Measurements from ENCODE around the gene ZNF709. TPM values are rescaled to one million over a fixed set of nuclear protein-coding genes. Genes with fewer than 3 reads are reported as not detected.

Gene ZNF709
- 3.6 and 4.8 TPM in 2 replicates for total RNA-seq
- 1.4 and 1.5 TPM in 2 replicates for polyA plus RNA-seq
- polyA plus RNA-seq (2012), result 0.80 TPM in 2 replicates
- 0.59 TPM in 1 of 2 replicates, not detected in the other for polyA minus RNA-seq (ENCODE audit: low replicate concordance)

- peak within 1 kb of the TSS; percentile 70 for H3K9ac ChIP-seq (ENCODE audit: insufficient read depth, low read length)
- peak within 1 kb of the TSS; percentile 74 for H3K27ac ChIP-seq (ENCODE audit: insufficient read depth, low read length)
- no peaks in the 10 kb centered on the region for H3K9me3 ChIP-seq (ENCODE audit: control insufficient read depth, insufficient read depth, low read depth, low read length)
- DNase-seq (ENCODE audit: low read depth in 2 of 2), result peak; percentile 79 to 80
- no peak for TF ChIP-seq CTCF (conservative IDR thresholded peaks at IDR 0.05 in 1 of 2, IDR thresholded peaks at IDR 0.05 in 1 of 2; ENCODE audit: low read depth in 1 of 2, low read length in 2 of 2)
- no peak for TF ChIP-seq EZH2 (IDR thresholded peaks at IDR 0.05; ENCODE audit: low read length, missing control alignments)
- peak within 1 kb of the TSS; percentile 97 for H2AFZ ChIP-seq (ENCODE audit: low read length)
- H3K4me3 ChIP-seq (replicated peaks in 1 of 4; ENCODE audit: control extremely low read depth in 1 of 4, insufficient read depth in 1 of 4, low read depth in 3 of 4, low read length in 4 of 4), result peak within 1 kb of the TSS; percentile 79 to 89 (median 86)
- H3K79me2 ChIP-seq (ENCODE audit: control insufficient read depth, insufficient read depth, low read length), result no peaks in the 10 kb centered on the region
- H4K20me1 ChIP-seq (ENCODE audit: control insufficient read depth, extremely low read depth, insufficient read depth, low read length), result no peaks in the 10 kb centered on the region
- H3K36me3 ChIP-seq (ENCODE audit: control insufficient read depth, insufficient read depth, low read length), result no peaks in the 10 kb centered on the region
- H3K4me1 ChIP-seq (ENCODE audit: control insufficient read depth, extremely low read depth, insufficient read depth, low read length), result no peaks in the 10 kb centered on the region
- peak within 1 kb of the TSS; percentile 71 for H3K4me2 ChIP-seq (ENCODE audit: extremely low read depth, insufficient read depth, low read length)
- no peaks in the 10 kb centered on the region for H3K27me3 ChIP-seq (ENCODE audit: control insufficient read depth, insufficient read depth, low read length)
Measured at GRCh38 chr19:12484371-12485051, at the start of gene ZNF709. Gene ZNF709 (minus strand): TSS chr19:12484816. CDS start chr19:12484657, 159 bp downstream.

- no peaks in the 10 kb centered on the region for H4K20me1 ChIP-seq (ENCODE audit: control insufficient read depth, extremely low read depth, insufficient read depth, low read length)
- H3K27ac ChIP-seq (ENCODE audit: insufficient read depth, low read length), result no peak overlapping the region
- H3K4me1 ChIP-seq (ENCODE audit: control insufficient read depth, extremely low read depth, insufficient read depth, low read length), result no peaks in the 10 kb centered on the region
- H2AFZ ChIP-seq (ENCODE audit: low read length), result no peak overlapping the region
- no peak overlapping the region for H3K4me2 ChIP-seq (ENCODE audit: extremely low read depth, insufficient read depth, low read length)
- no peaks in the 10 kb centered on the region for H3K27me3 ChIP-seq (ENCODE audit: control insufficient read depth, insufficient read depth, low read length)
- H3K9me3 ChIP-seq (ENCODE audit: control insufficient read depth, insufficient read depth, low read depth, low read length), result peaks cover 22% of the 10 kb centered on the region
- peak; percentile 54 to 56 for DNase-seq (ENCODE audit: low read depth in 2 of 2)
- no peak overlapping the region for H3K9ac ChIP-seq (ENCODE audit: insufficient read depth, low read length)
- H3K36me3 ChIP-seq (ENCODE audit: control insufficient read depth, insufficient read depth, low read length), result peaks cover 12% of the 10 kb centered on the region
- no peaks in the 10 kb centered on the region for H3K79me2 ChIP-seq (ENCODE audit: control insufficient read depth, insufficient read depth, low read length)
- no peak overlapping the region for H3K4me3 ChIP-seq (replicated peaks in 1 of 4; ENCODE audit: control extremely low read depth in 1 of 4, insufficient read depth in 1 of 4, low read depth in 3 of 4, low read length in 4 of 4)
- TF ChIP-seq CTCF (conservative IDR thresholded peaks at IDR 0.05 in 1 of 2, IDR thresholded peaks at IDR 0.05 in 1 of 2; ENCODE audit: low read depth in 1 of 2, low read length in 2 of 2) (no peak), EZH2 (IDR thresholded peaks at IDR 0.05; ENCODE audit: low read length, missing control alignments) (no peak)
Measured at GRCh38 chr19:12527034-12527836, 42.6 kb upstream of the ZNF709 start.

- no peak for DNase-seq (ENCODE audit: low read depth in 2 of 2)
- Histone ChIP-seq H2AFZ (ENCODE audit: low read length) (no peak overlapping the region), H3K36me3 (ENCODE audit: control insufficient read depth, insufficient read depth, low read length) (peaks cover 12% of the 10 kb centered on the region), H3K9me3 (ENCODE audit: control insufficient read depth, insufficient read depth, low read depth, low read length) (peaks cover 22% of the 10 kb centered on the region), H3K4me1 (ENCODE audit: control insufficient read depth, extremely low read depth, insufficient read depth, low read length) (no peaks in the 10 kb centered on the region), H3K27me3 (ENCODE audit: control insufficient read depth, insufficient read depth, low read length) (no peaks in the 10 kb centered on the region), H3K79me2 (ENCODE audit: control insufficient read depth, insufficient read depth, low read length) (no peaks in the 10 kb centered on the region), H4K20me1 (ENCODE audit: control insufficient read depth, extremely low read depth, insufficient read depth, low read length) (no peaks in the 10 kb centered on the region), H3K4me2 (ENCODE audit: extremely low read depth, insufficient read depth, low read length) (no peak overlapping the region), H3K27ac (ENCODE audit: insufficient read depth, low read length) (no peak overlapping the region), H3K4me3 (replicated peaks in 1 of 4; ENCODE audit: control extremely low read depth in 1 of 4, insufficient read depth in 1 of 4, low read depth in 3 of 4, low read length in 4 of 4) (no peak overlapping the region), H3K9ac (ENCODE audit: insufficient read depth, low read length) (no peak overlapping the region)
- TF ChIP-seq EZH2 (IDR thresholded peaks at IDR 0.05; ENCODE audit: low read length, missing control alignments) (no peak), CTCF (conservative IDR thresholded peaks at IDR 0.05 in 1 of 2, IDR thresholded peaks at IDR 0.05 in 1 of 2; ENCODE audit: low read depth in 1 of 2, low read length in 2 of 2) (no peak)
Measured at GRCh38 chr19:12526542-12526941, 41.9 kb upstream of the ZNF709 start.
